WTC11 (cell line): ENCODE measurements around the gene ADGRV1. TPM values are rescaled to one million over a fixed set of nuclear protein-coding genes. Genes with fewer than 3 reads are reported as not detected.

ENCODE experiments used
- ATAC-seq: fragments of 200-7000 bp; cut with Tn5 transposase; 2 replicates; pipeline ENCODE4 v1.10.0; 2021; ENCODE audit warnings: mild to moderate bottlenecking, moderate library complexity
- CTCF ChIA-PET: fragments of 300-600 bp; sonication (Branson Sonifier 250); formaldehyde crosslinking; loops from one replicate; lab custom pipeline; 2021; ENCODE audit warnings: antibody characterized with exemption; lab: Charles Lee
- POLR2A ChIA-PET: fragments of 350-600 bp; sonication (Branson Sonifier 250); formaldehyde crosslinking; loops from one replicate; lab custom pipeline; 2021; ENCODE audit warnings: antibody characterized with exemption; lab: Charles Lee
- DNase-seq: peaks from one replicate; pipeline ENCODE4 v3.0.0; 2021; ENCODE audit warnings: low spot score
- H3K27ac Mint-ChIP-seq: 2 replicates; pipeline ENCODE4 v1.8.0; 2021; ENCODE audit warnings: mixed read lengths
- H3K27me3 Mint-ChIP-seq: 2 replicates; pipeline ENCODE4 v1.8.0; 2021; ENCODE audit warnings: low read depth, mild to moderate bottlenecking, moderate library complexity, mixed read lengths
- H3K36me3 Mint-ChIP-seq: 2 replicates; pipeline ENCODE4 v1.8.0; 2021; ENCODE audit warnings: mixed read lengths
- H3K4me1 Mint-ChIP-seq: 2 replicates; pipeline ENCODE4 v1.8.0; 2022; ENCODE audit warnings: mixed read lengths
- H3K4me3 Mint-ChIP-seq: 2 replicates; pipeline ENCODE4 v1.8.0; 2021; ENCODE audit warnings: mild to moderate bottlenecking, moderate library complexity, mixed read lengths
- H3K9me3 Mint-ChIP-seq: 2 replicates; pipeline ENCODE4 v1.8.0; 2021; ENCODE audit warnings: mixed read lengths
- AR ChIP-seq: fragments of 250-450 bp; sonication (Bioruptor Pico); IDR thresholded peaks from 2 replicates; pipeline ENCODE4 v1.9.0; 2021; ENCODE audit warnings: mild to moderate bottlenecking
- ATF2 ChIP-seq: sonication (generic); formaldehyde crosslinking; IDR thresholded peaks from 2 replicates; pipeline ENCODE4 v1.8.1; 2022; ENCODE audit warnings: low read depth, missing genetic modification reagents, borderline replicate concordance
- ATF3 ChIP-seq: sonication (generic); formaldehyde crosslinking; conservative IDR thresholded peaks from 2 replicates; pipeline ENCODE4 v1.8.1; 2022; ENCODE audit warnings: mild to moderate bottlenecking, missing genetic modification reagents
- E2F4 ChIP-seq: sonication (generic); formaldehyde crosslinking; IDR thresholded peaks from 2 replicates; pipeline ENCODE4 v1.8.1; 2022; ENCODE audit warnings: low read depth, mild to moderate bottlenecking, moderate library complexity, missing genetic modification reagents, borderline replicate concordance
- EMX1 ChIP-seq: fragments of 250-450 bp; sonication (Bioruptor Pico); IDR thresholded peaks from 2 replicates; pipeline ENCODE4 v1.8.0; 2021; ENCODE audit warnings: mild to moderate bottlenecking
- ETV6 ChIP-seq: sonication (generic); formaldehyde crosslinking; IDR thresholded peaks from 2 replicates; pipeline ENCODE4 v1.8.1; 2022; ENCODE audit warnings: mild to moderate bottlenecking, missing genetic modification reagents
- MAX ChIP-seq: sonication (generic); formaldehyde crosslinking; IDR thresholded peaks from 2 replicates; pipeline ENCODE4 v1.8.0; 2022; ENCODE audit warnings: mild to moderate bottlenecking, missing genetic modification reagents
- PREB ChIP-seq: sonication (generic); formaldehyde crosslinking; IDR thresholded peaks from 2 replicates; pipeline ENCODE4 v1.8.1; 2022; ENCODE audit warnings: mild to moderate bottlenecking, missing genetic modification reagents, moderate library complexity, borderline replicate concordance
- PRRX2 ChIP-seq: fragments of 250-450 bp; sonication (Bioruptor Pico); IDR thresholded peaks from 2 replicates; pipeline ENCODE4 v1.8.0; 2021; ENCODE audit warnings: mild to moderate bottlenecking
- RELA ChIP-seq: sonication (generic); formaldehyde crosslinking; IDR thresholded peaks from 2 replicates; pipeline ENCODE4 v1.8.1; 2022; ENCODE audit warnings: missing genetic modification reagents, mild to moderate bottlenecking, borderline replicate concordance
- TCF7 ChIP-seq: sonication (generic); formaldehyde crosslinking; IDR thresholded peaks from 2 replicates; pipeline ENCODE4 v1.8.0; 2022; ENCODE audit warnings: mild to moderate bottlenecking, low read depth, missing genetic modification reagents, moderate library complexity
- USF1 ChIP-seq: sonication (generic); formaldehyde crosslinking; IDR thresholded peaks from 2 replicates; pipeline ENCODE4 v1.8.0; 2022; ENCODE audit warnings: mild to moderate bottlenecking, missing genetic modification reagents
- USF2 ChIP-seq: sonication (generic); formaldehyde crosslinking; IDR thresholded peaks from 2 replicates; pipeline ENCODE4 v1.8.1; 2023; ENCODE audit warnings: mild to moderate bottlenecking, missing genetic modification reagents, moderate library complexity
- ZMAT4 ChIP-seq: fragments of 250-450 bp; sonication (Bioruptor Pico); IDR thresholded peaks from 2 replicates; pipeline ENCODE4 v1.9.0; 2021; ENCODE audit warnings: mild to moderate bottlenecking
- ZNF138 ChIP-seq: sonication (generic); formaldehyde crosslinking; conservative IDR thresholded peaks from 2 replicates; pipeline ENCODE4 v1.8.1; 2022; ENCODE audit warnings: mild to moderate bottlenecking, moderate library complexity, missing genetic modification reagents
- ZNF281 ChIP-seq: sonication (generic); formaldehyde crosslinking; IDR thresholded peaks from 2 replicates; pipeline ENCODE4 v1.8.0; 2023; ENCODE audit warnings: mild to moderate bottlenecking, missing genetic modification reagents
- ZNF532 ChIP-seq: fragments of 250-450 bp; sonication (Bioruptor Pico); IDR thresholded peaks from 2 replicates; pipeline ENCODE4 v1.9.0; 2021; ENCODE audit warnings: mild to moderate bottlenecking, borderline replicate concordance
- ZNF671 ChIP-seq: fragments of 250-450 bp; sonication (Bioruptor Pico); IDR thresholded peaks from 2 replicates; pipeline ENCODE4 v1.8.0; 2021; ENCODE audit warnings: mild to moderate bottlenecking
- total RNA-seq: library from RNA; stranded (reverse); gene quantifications from 3 replicates; pipeline ENCODE4 v1.2.3, GENCODE V29; 2021

ADGRV1 gene
- total RNA-seq, 1 experiment from 2014 or later = 74.5 TPM

- peaks cover 6% of the 10 kb centered on the region for H3K36me3 Mint-ChIP-seq
- ATAC-seq (no peak), DNase-seq (no peak)
- POLR2A ChIA-PET = interaction anchor here (0.5 kb wide), 1 partner anchor 296 kb away, joined by 3 read pairs; no protein-coding TSS in a partner anchor
- H3K4me3 Mint-ChIP-seq = no peak overlapping the region
- no peaks in the 10 kb centered on the region for H3K27me3 Mint-ChIP-seq
- H3K4me1 Mint-ChIP-seq = no peaks in the 10 kb centered on the region
- CTCF ChIA-PET = no interaction called here
- no peak overlapping the region for H3K27ac Mint-ChIP-seq
- no peak for TF ChIP-seq MAX (CRISPR knock-in tag)
- no peak for TF ChIP-seq PRRX2 (CRISPR knock-in tag)
- TF ChIP-seq RELA (CRISPR knock-in tag) = no peak
- no peak for TF ChIP-seq ZNF532 (CRISPR knock-in tag)
- TF ChIP-seq ATF2 (CRISPR knock-in tag) = no peak
- no peak for TF ChIP-seq AR (CRISPR knock-in tag)
- TF ChIP-seq ZNF671 = no peak
- TF ChIP-seq TCF7 (CRISPR knock-in tag) = no peak
- no peak for TF ChIP-seq EMX1 (CRISPR knock-in tag)
- TF ChIP-seq ZNF281 (CRISPR knock-in tag) = no peak
- TF ChIP-seq USF1 (CRISPR knock-in tag) = no peak
- TF ChIP-seq PREB (CRISPR knock-in tag) = no peak
- no peak for TF ChIP-seq ZNF138 (CRISPR knock-in tag)
- TF ChIP-seq E2F4 (CRISPR knock-in tag) = no peak
- no peak for TF ChIP-seq ATF3 (CRISPR knock-in tag)
- no peak for TF ChIP-seq ZMAT4 (CRISPR knock-in tag)
- TF ChIP-seq ETV6 (CRISPR knock-in tag) = no peak
- TF ChIP-seq USF2 (CRISPR knock-in tag) = no peak
- no peaks in the 10 kb centered on the region for H3K9me3 Mint-ChIP-seq
Measured at GRCh38 chr5:90983711-90984124, 425.1 kb downstream of the ADGRV1 start.
